ENCODE data around the gene PTPRM. TPM values are rescaled to one million over a fixed set of nuclear protein-coding genes. Genes with fewer than 3 reads are reported as not detected.

Gene PTPRM
- total RNA-seq, 4 donors from 2014 or later, result 22.5 to 92.5 (median 39.2) TPM

DNA sequence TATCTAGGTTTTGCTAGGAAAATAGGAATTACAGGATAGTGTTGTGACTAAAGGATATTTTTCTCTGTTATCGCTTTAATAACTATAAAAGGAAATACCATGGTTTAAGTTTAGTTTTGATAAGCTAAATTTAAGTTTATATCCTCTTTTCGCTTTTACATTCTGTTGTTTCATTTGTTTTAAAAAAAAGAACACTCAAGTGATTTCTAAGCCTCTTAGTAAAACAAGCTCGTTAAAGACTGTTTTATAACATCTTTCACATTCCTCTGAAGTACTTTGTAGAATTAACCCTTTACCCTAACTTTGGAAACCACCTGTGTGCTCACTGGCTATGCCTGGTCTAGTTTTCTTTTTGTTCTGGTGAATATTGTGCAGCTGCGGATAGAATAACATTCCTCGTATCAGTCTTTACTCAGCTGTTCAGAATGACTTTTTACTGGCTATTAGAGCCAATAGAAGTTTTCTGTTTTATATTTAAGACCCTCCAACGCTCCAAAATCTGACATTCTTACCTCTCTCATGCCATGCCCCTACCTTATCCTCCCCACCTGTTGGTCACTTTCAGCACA is 183.1 kb downstream of the PTPRM start:
- no peak for DNase-seq
- no peaks in the 10 kb centered on the region for H3K9me3 ChIP-seq
- H3K27ac ChIP-seq, result no peak overlapping the region
- intact Hi-C loops (cut with DNase I; ENCODE audit: low total_unique reads), result no loop called here
- H3K27me3 ChIP-seq, result no peaks in the 10 kb centered on the region
- H3K4me1 ChIP-seq, result peaks cover 0 to 17% (median 0%) of the 10 kb centered on the region in 4 donors
- no peak overlapping the region for H3K4me3 ChIP-seq
- TF ChIP-seq EP300 (IDR thresholded peaks at IDR 0.05; ENCODE audit: low read depth), result no peak
- TF ChIP-seq POLR2A (IDR thresholded peaks at IDR 0.05), result no peak
- no peak for TF ChIP-seq POLR2AphosphoS5 (IDR thresholded peaks at IDR 0.05)
- TF ChIP-seq, protein P1, sequence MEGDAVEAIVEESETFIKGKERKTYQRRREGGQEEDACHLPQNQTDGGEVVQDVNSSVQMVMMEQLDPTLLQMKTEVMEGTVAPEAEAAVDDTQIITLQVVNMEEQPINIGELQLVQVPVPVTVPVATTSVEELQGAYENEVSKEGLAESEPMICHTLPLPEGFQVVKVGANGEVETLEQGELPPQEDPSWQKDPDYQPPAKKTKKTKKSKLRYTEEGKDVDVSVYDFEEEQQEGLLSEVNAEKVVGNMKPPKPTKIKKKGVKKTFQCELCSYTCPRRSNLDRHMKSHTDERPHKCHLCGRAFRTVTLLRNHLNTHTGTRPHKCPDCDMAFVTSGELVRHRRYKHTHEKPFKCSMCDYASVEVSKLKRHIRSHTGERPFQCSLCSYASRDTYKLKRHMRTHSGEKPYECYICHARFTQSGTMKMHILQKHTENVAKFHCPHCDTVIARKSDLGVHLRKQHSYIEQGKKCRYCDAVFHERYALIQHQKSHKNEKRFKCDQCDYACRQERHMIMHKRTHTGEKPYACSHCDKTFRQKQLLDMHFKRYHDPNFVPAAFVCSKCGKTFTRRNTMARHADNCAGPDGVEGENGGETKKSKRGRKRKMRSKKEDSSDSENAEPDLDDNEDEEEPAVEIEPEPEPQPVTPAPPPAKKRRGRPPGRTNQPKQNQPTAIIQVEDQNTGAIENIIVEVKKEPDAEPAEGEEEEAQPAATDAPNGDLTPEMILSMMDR (IDR thresholded peaks at IDR 0.05), result no peak
- in situ Hi-C loops (cut with MboI; ENCODE audit: low pct_ligation_motif_present in 1 of 4, low pct_unique_long_range_greater_than_20kb in 1 of 4, low sequenced_read_pairs in 3 of 4), result no loop called here
- H3K36me3 ChIP-seq, result no peaks in the 10 kb centered on the region
- 35 to 42% methylated on average over 6 of the region's 6 CpGs for WGBS, 2 donors (ENCODE audit: low coverage in 1 of 2)

DNA sequence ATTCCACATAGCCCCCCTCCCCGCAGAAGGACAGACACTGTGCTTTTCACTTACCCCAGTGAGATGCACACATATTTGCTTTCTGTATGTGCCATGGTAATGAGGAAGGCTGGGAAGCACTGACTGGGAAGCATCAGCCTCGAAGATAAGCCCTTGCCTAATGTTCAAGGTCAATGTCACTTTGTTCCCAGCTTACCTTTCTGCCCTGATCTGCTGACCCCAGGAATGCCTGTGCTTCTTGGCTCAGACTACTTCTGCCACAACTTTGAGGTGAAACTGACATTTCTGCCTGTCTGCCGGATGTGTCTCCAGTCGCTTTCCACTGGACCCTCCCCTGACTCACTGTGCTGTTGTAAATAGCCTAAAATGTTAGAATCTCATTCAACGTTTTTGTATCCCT is 183.8 kb downstream of the PTPRM start:
- H3K36me3 ChIP-seq, result no peaks in the 10 kb centered on the region
- intact Hi-C loops (cut with DNase I; ENCODE audit: low total_unique reads), result no loop called here
- H3K4me3 ChIP-seq, result no peak overlapping the region
- in situ Hi-C loops (cut with MboI; ENCODE audit: low pct_ligation_motif_present in 1 of 4, low pct_unique_long_range_greater_than_20kb in 1 of 4, low sequenced_read_pairs in 3 of 4), result no loop called here
- no peak for TF ChIP-seq POLR2A (IDR thresholded peaks at IDR 0.05)
- TF ChIP-seq, protein P1 (IDR thresholded peaks at IDR 0.05), result no peak
- no peak for TF ChIP-seq EP300 (IDR thresholded peaks at IDR 0.05; ENCODE audit: low read depth)
- TF ChIP-seq POLR2AphosphoS5 (IDR thresholded peaks at IDR 0.05), result no peak
- no peak for DNase-seq
- peaks cover 0 to 17% (median 0%) of the 10 kb centered on the region in 4 donors for H3K4me1 ChIP-seq
- no peak overlapping the region for H3K27ac ChIP-seq
- WGBS, 2 donors (ENCODE audit: low coverage in 1 of 2), result 66 to 77% methylated on average over 3 to 5 of the region's 5 CpGs
- H3K27me3 ChIP-seq, result no peaks in the 10 kb centered on the region
- no peaks in the 10 kb centered on the region for H3K9me3 ChIP-seq

DNA sequence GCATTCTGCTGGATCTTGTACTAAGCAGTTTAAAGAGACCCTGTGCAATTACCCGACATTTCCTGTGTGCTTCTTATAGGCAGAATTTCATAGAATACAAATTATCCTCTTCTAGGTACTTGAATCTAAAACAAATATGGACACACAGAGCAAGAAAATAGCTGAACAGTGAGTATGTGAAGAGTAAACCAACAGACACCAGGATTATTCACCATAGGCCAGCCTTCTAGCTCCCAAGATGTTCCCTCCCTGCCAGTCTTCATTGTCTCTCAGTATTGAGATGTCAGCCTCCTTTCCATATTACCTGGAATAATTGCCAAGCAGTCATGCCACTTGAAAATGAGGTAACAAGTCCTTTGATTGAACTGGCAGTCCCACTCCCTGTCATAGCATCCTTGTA is 187.1 kb downstream of the PTPRM start:
- TF ChIP-seq EP300 (IDR thresholded peaks at IDR 0.05; ENCODE audit: low read depth) (no peak), POLR2A (IDR thresholded peaks at IDR 0.05) (no peak), POLR2AphosphoS5 (IDR thresholded peaks at IDR 0.05) (no peak)
- TF ChIP-seq, protein P1 (IDR thresholded peaks at IDR 0.05), result no peak
- H3K27me3 ChIP-seq, result no peaks in the 10 kb centered on the region
- DNase-seq, result no peak
- intact Hi-C loops (cut with DNase I; ENCODE audit: low total_unique reads) (no loop called here), in situ Hi-C loops (cut with MboI; ENCODE audit: low pct_ligation_motif_present in 1 of 4, low pct_unique_long_range_greater_than_20kb in 1 of 4, low sequenced_read_pairs in 3 of 4) (no loop called here)
- H3K4me1 ChIP-seq, result peaks cover 0 to 17% (median 0%) of the 10 kb centered on the region in 4 donors
- H3K36me3 ChIP-seq, result no peaks in the 10 kb centered on the region
- 93% methylated on average over 1 of the region's 1 CpG; no CpG with 5 or more reads in 1 of the 2 donors for WGBS, 2 donors (ENCODE audit: low coverage in 1 of 2)
- H3K27ac ChIP-seq, result no peak overlapping the region
- no peak overlapping the region for H3K4me3 ChIP-seq
- no peaks in the 10 kb centered on the region for H3K9me3 ChIP-seq

DNA sequence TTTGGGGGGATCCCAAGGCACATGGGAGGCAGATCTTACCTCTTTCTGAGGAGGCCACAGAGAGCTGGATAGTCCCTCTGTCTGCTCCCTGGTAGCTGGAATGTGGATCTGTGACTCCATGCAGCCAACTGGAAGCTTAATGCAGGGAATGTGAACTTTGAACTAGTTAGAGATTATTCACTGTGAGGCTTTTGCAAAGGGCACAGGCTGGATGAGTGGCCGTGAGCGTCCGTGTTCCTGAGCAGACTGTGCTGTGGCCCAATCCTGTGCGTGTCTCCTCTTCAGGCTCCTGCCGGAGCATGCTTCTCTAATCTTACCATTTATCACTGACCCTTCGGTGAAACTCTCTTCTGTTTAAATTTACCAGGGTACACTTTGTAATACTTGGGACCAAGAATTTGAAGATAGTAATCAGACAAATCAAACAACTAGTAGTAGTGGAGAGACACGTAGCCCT is 187.6 kb downstream of the PTPRM start:
- intact Hi-C loops (cut with DNase I; ENCODE audit: low total_unique reads), result no loop called here
- Histone ChIP-seq H3K9me3 (no peaks in the 10 kb centered on the region), H3K27ac (no peak overlapping the region), H3K4me3 (no peak overlapping the region), H3K4me1 (peaks cover 0 to 14% (median 0%) of the 10 kb centered on the region in 4 donors), H3K36me3 (no peaks in the 10 kb centered on the region), H3K27me3 (no peaks in the 10 kb centered on the region)
- 88 to 97% methylated on average over 7 of the region's 7 CpGs for WGBS, 2 donors (ENCODE audit: low coverage in 1 of 2)
- TF ChIP-seq, protein P1 (IDR thresholded peaks at IDR 0.05), result no peak
- TF ChIP-seq POLR2A (IDR thresholded peaks at IDR 0.05) (no peak), POLR2AphosphoS5 (IDR thresholded peaks at IDR 0.05) (no peak), EP300 (IDR thresholded peaks at IDR 0.05; ENCODE audit: low read depth) (no peak)
- in situ Hi-C loops (cut with MboI; ENCODE audit: low pct_ligation_motif_present in 1 of 4, low pct_unique_long_range_greater_than_20kb in 1 of 4, low sequenced_read_pairs in 3 of 4), result no loop called here
- no peak for DNase-seq
